ENCODE results near the gene PRTN3.
"Not testable (repeated sequence)": the region's sequence is repeated elsewhere in the genome, so short reads cannot be mapped to it uniquely, and the experiment has no call there.

PRTN3 gene

GRCh38 chr19:853014-853585 is 12.3 kb downstream of the PRTN3 start:
- TF ChIP-seq POLR2A (IDR thresholded peaks at IDR 0.05; ENCODE audit: low read depth, low read length): no peak
- DNase-seq (ENCODE audit: insufficient read length, low spot score): no peak
- no peak for FAIRE-seq

GRCh38 chr19:853614-854220 is 12.9 kb downstream of the PRTN3 start:
- not testable (repeated sequence) for DNase-seq (ENCODE audit: insufficient read length, low spot score); FAIRE-seq

- no peak for TF ChIP-seq POLR2A (IDR thresholded peaks at IDR 0.05; ENCODE audit: low read depth, low read length)
- no peak for DNase-seq (ENCODE audit: insufficient read length, low spot score)
- no peak for FAIRE-seq
These were observed 13.8 kb downstream of the PRTN3 start for GRCh38 chr19:854549-854948.

DNA sequence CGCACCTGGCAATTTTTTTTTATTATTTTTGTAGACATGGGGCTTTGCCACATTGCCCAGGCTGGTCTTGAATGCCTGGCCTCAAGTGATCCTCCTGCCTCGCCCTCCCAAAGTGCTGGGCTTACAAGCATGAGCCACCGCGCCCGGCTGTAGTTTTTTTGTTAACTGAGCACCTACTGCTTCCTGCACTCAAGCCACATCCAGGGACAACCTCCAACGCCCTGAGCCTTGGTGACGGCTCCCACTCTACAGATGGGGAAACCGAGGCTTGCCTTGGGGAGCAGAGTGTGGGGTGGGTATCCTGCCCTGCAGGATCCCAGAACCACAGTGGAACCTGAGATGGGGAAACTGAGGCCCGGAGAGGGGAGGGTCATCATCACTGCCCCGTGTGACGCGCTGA is 14.3 kb downstream of the PRTN3 start:
- no peak for FAIRE-seq
- no peak for DNase-seq (ENCODE audit: insufficient read length, low spot score)
- no peak for TF ChIP-seq POLR2A (IDR thresholded peaks at IDR 0.05; ENCODE audit: low read depth, low read length)

- FAIRE-seq (no peak), DNase-seq (ENCODE audit: insufficient read length, low spot score) (no peak)
- TF ChIP-seq POLR2A (IDR thresholded peaks at IDR 0.05; ENCODE audit: low read depth, low read length): no peak
These were observed 14.8 kb downstream of the PRTN3 start for GRCh38 chr19:855566-856120.

- no peak for DNase-seq (ENCODE audit: insufficient read length, low spot score)
- FAIRE-seq: no peak
- TF ChIP-seq POLR2A (IDR thresholded peaks at IDR 0.05; ENCODE audit: low read depth, low read length): no peak
These were observed 17.5 kb downstream of the PRTN3 start for GRCh38 chr19:858284-858683.

- FAIRE-seq (no peak), DNase-seq (ENCODE audit: insufficient read length, low spot score) (no peak)
- no peak for TF ChIP-seq POLR2A (IDR thresholded peaks at IDR 0.05; ENCODE audit: low read depth, low read length)
These were observed 18.4 kb downstream of the PRTN3 start, which contains the start of gene CFD for GRCh38 chr19:858868-859843. TSS of gene CFD (plus strand) at chr19:859664. CDS start at chr19:859690, 26 bp downstream.

DNA sequence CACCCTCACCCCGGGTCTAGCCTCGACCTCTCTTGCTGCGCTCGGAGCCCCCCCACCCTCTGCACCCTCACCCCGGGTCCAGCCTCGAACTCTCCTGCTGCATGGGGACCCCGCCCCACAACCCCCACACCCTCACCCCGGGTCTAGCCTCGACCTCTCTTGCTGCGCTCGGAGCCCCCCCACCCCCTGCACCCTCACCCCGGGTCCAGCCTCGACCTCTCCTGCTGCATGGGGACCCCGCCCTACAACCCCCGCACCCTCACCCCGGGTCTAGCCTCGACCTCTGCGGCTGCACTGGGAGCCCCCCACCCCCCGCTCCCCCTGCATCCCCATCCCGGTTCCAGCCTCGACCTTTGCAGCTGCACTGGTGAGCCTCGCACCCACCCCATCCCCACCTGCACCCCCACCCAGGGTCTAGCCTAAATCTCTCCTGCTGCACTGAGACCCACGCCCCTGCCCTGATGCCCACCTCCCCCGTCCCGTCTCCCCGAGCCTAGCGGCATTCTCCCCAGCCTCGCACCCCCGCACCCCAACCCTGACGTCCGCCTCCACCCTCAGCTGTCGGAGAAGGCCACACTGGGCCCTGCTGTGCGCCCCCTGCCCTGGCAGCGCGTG is 20.4 kb downstream of the PRTN3 start:
- no peak for TF ChIP-seq POLR2A (IDR thresholded peaks at IDR 0.05; ENCODE audit: low read depth, low read length)
- no peak for DNase-seq (ENCODE audit: insufficient read length, low spot score)
- no peak for FAIRE-seq

DNA sequence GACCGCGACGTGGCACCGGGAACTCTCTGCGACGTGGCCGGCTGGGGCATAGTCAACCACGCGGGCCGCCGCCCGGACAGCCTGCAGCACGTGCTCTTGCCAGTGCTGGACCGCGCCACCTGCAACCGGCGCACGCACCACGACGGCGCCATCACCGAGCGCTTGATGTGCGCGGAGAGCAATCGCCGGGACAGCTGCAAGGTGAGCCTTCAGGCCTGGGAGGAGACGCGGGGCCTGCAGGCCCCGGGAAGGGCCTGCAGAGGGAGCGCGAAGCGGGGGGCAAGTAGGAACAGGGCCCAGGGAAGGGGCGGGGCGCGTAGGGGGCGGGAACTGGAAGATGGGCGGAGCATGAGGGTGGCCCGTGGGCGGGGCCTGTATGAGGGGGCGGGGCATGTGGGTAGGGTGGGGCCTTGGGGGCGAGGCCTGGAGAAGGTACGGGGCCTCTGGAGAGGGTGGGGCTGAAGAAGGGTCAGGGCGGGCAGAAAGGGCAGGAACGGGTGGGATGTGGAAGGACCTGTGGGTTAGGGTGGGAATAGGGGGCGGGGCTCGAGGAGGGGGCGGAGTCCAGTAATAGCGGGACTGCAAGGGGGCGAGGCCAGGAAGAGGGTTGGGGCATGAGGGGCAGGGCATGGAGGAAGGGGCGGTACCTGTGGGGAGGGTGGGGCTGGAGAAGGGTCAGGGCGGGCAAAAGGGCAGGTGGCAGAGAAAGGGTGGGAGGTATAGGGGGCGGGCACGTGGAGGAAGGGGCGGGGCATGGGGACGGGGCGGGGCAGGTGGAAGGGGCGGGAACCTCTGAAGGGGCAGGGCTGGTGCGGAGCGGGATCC is 21.2 kb downstream of the PRTN3 start:
- FAIRE-seq: no peak
- DNase-seq (ENCODE audit: insufficient read length, low spot score): no peak
- no peak for TF ChIP-seq POLR2A (IDR thresholded peaks at IDR 0.05; ENCODE audit: low read depth, low read length)

DNA sequence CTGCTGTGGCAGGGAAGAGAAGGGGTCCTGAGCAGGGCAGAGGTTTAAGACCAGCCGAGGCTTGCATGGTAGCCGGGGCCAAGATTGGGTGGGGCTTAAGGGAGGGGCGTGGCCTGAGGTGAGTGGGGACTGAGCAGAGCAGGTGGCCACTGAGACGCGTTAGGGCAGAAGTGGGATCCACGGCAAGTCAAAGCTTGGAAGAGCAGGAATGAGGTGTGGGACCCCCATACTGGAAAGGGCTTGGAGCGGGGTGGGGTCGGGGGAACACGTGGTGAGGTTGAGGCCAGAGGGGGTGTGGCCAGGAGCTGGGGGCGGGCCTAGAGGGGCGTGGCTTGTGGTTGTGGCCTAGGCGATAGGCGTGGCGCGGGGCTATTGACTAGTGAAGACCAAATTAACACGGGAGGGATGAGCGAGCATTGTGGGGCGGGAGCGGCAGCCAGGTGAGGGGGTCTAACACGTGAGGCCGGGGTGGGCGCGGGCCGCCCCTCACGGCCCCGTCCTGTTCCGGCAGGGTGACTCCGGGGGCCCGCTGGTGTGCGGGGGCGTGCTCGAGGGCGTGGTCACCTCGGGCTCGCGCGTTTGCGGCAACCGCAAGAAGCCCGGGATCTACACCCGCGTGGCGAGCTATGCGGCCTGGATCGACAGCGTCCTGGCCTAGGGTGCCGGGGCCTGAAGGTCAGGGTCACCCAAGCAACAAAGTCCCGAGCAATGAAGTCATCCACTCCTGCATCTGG is 21.9 kb downstream of the PRTN3 start:
- FAIRE-seq (no peak), DNase-seq (ENCODE audit: insufficient read length, low spot score) (no peak)
- no peak for TF ChIP-seq POLR2A (IDR thresholded peaks at IDR 0.05; ENCODE audit: low read depth, low read length)

DNA sequence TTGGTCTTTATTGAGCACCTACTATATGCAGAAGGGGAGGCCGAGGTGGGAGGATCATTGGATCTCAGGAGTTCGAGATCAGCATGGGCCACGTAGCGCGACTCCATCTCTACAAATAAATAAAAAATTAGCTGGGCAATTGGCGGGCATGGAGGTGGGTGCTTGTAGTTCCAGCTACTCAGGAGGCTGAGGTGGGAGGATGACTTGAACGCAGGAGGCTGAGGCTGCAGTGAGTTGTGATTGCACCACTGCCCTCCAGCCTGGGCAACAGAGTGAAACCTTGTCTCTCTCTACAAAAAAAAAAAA is 22.5 kb downstream of the PRTN3 start:
- DNase-seq (ENCODE audit: insufficient read length, low spot score): no peak
- no peak for FAIRE-seq
- TF ChIP-seq POLR2A (IDR thresholded peaks at IDR 0.05; ENCODE audit: low read depth, low read length): no peak

DNA sequence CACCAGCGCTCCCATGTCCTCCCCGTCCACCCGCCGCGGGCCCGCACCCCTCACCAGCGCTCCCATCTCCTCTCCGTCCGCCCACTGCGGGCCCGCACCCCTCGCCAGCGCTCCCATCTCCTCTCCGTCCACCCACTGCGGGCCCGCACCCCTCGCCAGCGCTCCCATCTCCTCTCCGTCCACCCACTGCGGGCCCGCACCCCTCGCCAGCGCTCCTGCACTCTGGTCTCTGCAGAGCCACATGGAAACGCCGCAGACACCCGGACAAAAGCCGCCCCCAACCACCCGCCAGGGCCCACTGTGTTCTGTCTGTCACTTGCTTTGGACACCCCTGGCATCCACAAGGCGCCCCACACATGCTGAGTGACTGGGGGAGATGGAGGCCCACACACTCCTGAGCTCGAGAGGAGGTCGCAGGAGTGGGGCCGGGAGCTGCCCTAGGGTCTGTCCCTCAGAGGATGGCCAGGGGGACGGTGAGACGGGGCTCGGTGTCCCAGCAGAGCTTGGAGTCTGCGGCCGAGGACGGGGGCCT is 26.0 kb downstream of the PRTN3 start:
- DNase-seq (ENCODE audit: insufficient read length, low spot score) (no peak), FAIRE-seq (no peak)
- TF ChIP-seq POLR2A (IDR thresholded peaks at IDR 0.05; ENCODE audit: low read depth, low read length): no peak

Measured in H54 (cell line).